ENCODE measurements around the gene CDKN1C.

GRCh38 chr11:2896047-2896446, 10.5 kb upstream of the CDKN1C start:
- TF ChIP-seq CTCF (IDR thresholded peaks at IDR 0.05; ENCODE audit: control extremely low read depth in 1 of 3, insufficient read depth in 1 of 3, low read depth in 1 of 3, low read length in 3 of 3) (no peak), GABPA (IDR thresholded peaks at IDR 0.05; ENCODE audit: borderline replicate concordance, insufficient read depth, low read length) (no peak), EZH2 (IDR thresholded peaks at IDR 0.05; ENCODE audit: low read depth, low read length, severe bottlenecking) (no peak)

Measured in H1 (cell line).